ENCODE measurements around the gene SERBP1.

GRCh38 chr1:67401443-67401842 lies 28.8 kb downstream of the SERBP1 start:
- TF ChIP-seq POLR2AphosphoS5 (IDR thresholded peaks at IDR 0.05; ENCODE audit: low read depth, low read length) (no peak), TAF1 (IDR thresholded peaks at IDR 0.05; ENCODE audit: borderline replicate concordance, insufficient read depth, low read length) (no peak), REST (IDR thresholded peaks at IDR 0.05; ENCODE audit: insufficient read depth in 1 of 2, low read depth in 2 of 2, low read length in 2 of 2) (no peak), SIN3A (IDR thresholded peaks at IDR 0.05; ENCODE audit: borderline replicate concordance, insufficient read depth, low read length) (no peak)
